NOMO-1 treated with DMSO at 0.1 percent for 48 hours (cell line): ENCODE results near the gene HELLS.
"Not testable (repeated sequence)": the region's sequence is repeated elsewhere in the genome, so short reads cannot be mapped to it uniquely, and the experiment has no call there.

Source experiments
- DNase-seq: peaks from one replicate; lab custom pipeline; 2025; ENCODE audit not compliant: unreplicated experiment; lab: John Stamatoyannopoulos, UW

Gene HELLS

DNA sequence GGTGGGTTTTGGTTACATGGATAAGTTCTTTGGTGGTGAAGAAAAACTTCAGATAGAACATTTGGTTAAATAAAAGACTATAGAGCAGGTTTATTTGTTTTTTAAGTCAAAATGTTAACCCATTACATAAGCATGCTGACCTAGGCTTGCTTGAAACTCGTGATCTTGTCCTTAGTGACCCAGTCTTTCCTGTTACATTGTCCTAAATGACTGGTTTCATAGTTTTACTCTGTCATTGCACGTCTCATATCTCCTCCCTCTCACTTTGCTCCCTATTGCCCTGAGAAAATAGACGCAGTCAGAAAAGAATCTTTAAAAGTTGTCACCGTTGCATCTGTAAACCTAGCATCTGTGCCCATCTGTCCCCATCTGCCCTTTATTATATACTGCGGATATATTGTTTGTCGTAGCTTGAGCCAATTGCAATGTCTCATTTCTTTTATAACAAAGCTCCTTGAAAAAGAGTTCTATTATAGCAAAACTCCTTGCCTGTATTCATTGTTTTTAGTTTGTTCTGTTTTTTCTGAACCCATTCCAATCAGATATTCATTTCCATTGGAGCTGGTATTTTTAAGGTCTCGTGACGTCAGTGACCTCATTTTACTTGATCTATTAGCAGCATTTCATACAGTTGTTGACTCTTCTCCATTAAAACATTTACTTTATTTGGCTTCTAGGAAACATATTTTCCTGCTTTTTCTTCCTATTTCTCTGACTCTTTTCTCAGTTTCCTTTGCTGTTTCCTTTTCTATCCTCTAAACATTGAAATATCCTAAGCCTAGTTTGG lies 57.3 kb downstream of the HELLS start:
- no peak for DNase-seq

DNA sequence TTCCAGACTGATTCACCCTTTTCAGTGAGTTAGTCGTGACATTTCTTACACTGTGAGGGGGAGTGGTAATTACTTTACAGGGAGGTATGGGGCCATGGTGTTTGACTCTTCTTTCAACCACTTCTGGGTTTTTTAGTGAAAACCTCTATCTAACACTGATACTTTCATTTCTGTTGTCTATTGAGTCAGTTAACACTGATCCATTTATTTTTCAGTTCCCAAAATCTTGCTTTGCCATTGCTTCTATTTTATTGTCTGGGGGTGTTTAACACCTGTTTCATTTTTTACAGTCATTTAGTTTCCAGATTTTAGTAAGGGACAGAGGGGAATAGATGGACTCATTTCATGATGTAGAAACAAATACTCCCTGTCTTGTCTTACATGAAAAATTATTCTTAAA lies 61.5 kb downstream of the HELLS start:
- DNase-seq = no peak

DNA sequence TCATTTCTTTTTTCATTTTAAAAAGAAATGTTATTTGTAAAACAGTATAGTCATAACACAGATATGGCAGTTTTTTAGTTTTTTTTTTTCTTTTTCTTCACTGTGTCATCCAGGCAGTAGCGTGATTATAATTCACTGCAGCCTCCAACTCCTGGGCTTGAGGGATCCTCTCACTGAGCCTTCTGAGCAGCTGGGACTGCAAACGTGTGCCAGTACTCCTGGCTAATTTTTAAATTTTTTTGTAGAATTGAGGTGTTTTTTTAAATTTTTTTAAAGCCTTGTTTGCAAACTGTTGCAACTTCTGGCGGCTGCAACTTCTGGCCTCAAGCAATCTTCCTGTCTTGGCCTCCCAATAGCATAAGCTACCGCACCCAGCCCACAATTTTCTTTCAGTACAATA lies 63.0 kb downstream of the HELLS start:
- no peak for DNase-seq

DNA sequence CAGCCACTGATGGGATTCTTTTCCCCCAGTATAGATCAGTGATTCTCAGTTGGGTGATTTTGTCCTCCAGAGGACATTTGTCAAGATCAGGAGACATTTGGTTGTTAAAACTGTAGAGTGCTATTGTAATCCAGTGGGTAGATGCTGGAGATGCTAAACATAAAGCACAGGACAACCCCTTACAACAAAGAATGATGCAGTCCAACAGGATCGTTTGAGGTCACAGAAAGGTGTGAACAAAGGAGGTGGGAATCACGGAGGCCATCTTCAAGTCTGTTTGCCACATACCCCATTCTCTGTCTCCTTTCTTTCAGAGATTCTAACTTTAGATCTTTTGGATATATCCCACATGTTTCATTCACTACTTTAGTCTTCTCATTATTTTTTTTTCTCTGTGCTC lies 69.0 kb downstream of the HELLS start:
- no peak for DNase-seq

DNA sequence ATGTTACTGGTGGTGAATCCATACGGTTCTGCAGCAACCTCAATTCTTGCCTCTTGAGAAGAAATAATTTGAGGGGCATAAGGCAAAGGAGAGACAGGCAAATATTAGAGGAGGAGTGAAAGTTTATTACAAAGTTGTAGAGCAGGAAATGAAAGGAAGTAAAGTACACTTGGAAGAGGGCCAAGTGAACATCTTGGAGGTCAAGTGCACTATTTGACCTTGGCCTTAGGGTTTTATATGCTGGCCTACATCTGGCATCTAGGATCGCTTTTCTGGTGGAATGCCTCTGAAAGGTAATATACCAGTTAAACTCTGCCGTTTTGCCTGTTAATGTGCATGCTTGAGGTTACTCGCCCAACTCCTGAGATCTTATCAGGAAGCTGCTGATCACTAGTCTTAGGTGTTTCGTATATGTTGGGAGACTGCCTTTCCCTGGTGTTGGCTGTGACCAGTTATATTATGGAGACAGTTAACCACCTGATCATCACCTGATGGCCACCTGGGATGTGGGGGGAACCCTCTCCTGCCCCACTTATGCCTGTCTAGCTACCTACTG lies 71.9 kb downstream of the HELLS start:
- no peak for DNase-seq

DNA sequence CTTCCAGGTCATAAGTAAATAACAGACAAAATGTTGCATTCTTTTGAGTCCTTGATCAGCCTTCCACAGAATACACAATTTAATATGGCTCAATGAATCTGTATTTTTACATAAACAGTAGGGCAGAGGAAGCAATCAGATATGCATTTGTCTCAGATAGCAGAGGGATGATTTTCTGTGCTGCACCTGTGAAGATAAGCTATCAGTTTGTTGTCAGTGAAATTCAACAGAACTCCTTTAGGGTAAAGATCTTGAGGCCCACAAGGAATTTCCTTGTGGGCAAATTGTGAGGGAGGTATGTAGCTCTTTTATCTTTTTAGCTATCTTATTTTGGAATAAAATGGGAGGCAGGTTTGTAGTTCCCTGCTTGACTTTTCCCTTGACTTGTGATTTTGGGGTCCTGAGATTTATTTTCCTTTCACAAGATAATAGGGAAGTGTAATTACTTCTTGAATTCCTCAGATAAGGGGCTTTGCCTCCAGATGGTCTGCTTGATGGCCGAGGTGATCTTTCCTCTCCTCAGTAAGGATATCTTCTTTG lies 77.1 kb downstream of the HELLS start:
- no peak for DNase-seq

DNA sequence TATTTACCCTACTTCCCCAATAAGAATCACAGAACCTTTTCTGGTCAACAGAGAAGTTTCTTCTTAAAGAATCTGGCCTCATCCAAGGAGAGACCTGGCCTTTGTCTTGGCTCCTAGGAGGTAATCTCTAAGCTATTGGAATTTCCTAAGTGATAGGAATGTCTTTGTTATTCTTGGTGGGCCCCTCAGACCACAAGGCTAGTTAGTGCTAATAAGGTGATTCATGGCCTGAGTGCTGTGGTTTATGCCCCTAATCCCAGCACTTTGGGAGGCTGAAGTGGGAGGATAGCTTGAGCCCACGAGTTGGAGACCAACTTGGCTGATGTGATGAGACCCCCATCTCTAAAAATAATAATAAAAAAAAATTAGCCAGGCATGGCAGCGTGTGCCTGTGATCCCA lies 78.0 kb downstream of the HELLS start:
- no peak for DNase-seq

DNA sequence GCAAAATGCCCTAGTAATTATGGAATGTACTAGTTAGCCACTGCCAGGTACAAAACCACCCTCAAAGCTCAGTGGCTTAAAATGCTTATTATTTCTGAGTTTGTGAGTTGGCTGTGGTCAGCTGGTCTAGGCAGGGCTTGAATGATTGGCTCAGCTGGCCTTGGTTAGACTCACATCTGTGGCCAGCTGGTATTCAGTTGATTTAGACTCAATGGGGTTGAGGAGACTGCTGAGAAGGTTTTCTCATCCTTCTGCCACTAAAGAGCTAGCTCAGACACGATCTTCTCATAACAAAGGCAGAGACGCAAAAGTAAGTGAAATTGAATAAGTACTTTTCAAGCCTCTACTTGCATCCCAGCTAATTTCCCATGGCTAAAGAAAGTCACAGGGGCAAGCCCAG lies 80.9 kb downstream of the HELLS start:
- DNase-seq = no peak

DNA sequence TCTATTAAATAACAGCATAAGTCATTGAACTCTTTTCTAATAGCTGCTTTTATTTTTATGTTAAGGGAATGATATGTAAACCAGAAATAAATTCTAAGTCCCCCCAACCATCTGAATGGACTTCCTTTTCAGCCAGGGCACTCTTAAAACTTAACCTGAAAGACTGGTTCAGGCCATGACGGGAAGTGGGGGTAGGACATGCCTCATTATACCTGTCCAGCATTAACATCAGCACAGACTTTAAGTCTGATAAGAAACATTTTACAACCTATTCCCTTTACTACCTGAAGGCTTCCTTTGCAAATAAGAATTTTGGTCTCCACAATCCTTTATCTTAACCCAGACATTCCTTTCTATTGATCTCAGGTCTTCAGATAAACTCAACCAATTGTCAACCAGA lies 81.9 kb downstream of the HELLS start:
- DNase-seq = no peak

DNA sequence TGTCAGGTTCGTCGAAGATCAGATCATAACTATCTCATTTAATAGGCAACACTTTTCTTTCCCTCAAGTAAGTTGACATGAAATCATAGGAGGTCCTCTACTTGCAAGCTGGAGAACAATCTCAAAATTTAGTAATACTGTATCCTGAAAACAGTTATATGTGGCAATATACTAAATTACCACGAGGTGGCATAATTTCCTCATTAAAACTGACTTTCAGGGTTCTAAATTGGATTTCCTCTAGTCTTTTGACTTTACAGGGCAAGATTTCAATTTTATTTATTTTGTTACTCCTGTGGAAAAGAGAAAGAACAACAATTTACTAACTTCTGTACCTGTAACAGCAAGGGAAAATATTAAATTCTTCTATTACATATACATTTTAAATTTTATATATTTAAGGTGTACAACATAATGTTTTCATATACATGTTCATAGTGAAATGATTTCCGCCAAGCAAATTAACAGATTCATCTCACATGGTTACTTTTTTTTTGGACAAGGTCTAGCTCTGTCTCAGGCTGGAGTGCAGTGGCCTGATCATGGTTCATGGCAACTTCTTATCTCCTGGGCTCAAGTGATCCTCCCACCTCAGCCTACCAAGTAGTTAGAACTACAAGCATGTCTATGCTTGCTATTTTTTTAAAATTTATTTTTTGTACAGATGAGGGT lies 84.6 kb downstream of the HELLS start:
- DNase-seq = peak; percentile 23

DNA sequence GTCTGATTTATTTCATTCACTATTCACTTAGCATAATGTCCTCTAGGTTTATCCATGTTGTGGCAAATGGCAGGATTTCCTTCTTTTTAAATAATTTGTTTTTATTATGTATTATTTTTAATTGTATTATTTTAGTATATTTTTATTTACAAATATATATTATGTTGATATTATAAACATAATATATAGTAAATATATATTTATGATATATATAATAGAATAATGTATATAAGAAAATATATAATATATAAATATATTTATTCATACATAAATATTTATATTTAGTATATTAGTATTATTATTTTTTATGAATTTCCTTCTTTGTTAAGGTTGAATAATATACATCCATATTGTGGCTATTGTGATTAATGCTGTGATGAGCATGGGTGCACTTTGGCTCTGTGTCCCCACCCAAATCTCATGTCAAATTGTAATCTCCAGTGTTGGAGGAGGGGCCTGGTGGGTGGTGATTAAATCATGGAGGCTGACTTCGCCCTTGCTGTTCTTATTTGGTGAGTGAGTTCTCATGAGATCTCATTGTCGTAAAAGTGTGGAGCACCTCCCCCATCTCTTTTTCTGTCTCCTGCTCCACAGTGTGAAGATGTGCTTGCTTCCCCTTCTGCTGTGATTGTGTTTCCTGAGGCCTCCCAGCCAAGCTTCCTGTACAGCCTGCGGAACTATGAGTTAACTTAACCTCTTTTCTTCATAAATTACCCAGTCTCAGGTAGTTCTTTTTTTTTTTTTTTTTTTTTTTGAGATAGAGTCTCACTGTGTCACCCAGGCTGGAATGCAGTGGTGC lies 85.7 kb downstream of the HELLS start:
- DNase-seq = peak; percentile 60

DNA sequence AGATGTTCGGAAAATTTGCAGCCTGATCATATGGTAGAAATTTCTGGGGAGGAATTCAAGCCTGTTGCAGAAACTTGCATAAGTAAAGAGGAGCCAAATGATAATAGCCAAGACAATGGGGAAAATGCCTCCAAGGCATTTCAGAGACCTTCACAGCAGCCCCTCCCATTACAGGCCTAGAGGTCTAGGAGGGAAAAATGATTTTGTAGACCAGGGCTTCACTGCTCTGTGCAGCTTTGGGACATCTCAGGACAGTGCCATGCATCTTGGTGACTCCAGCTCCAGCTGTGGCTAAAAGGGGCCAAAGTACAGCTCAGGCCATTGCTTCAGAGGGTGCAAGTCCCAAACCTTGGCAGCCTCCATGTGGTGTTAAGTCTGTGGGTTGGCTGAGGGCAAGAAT lies 87.4 kb downstream of the HELLS start:
- DNase-seq = no peak

DNA sequence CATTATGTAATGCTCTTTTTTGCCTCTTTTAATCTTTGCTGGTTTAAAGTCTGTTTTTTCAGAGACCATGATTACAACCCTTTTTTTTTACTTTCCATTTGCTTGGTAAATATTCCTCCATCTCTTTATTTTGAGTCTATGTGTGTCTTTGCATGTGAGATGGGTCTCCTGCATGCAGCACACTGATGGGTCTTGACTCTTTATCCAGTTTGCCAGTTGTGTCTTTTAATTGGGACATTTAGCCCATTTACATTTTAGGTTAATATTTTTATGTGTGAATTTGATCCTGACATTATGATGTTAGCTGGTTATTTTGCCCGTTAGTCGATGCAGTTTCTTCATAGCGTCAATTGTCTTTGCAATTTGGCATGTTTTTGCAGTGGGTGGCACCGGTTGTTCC lies 92.5 kb downstream of the HELLS start:
- DNase-seq = not testable (repeated sequence)

DNA sequence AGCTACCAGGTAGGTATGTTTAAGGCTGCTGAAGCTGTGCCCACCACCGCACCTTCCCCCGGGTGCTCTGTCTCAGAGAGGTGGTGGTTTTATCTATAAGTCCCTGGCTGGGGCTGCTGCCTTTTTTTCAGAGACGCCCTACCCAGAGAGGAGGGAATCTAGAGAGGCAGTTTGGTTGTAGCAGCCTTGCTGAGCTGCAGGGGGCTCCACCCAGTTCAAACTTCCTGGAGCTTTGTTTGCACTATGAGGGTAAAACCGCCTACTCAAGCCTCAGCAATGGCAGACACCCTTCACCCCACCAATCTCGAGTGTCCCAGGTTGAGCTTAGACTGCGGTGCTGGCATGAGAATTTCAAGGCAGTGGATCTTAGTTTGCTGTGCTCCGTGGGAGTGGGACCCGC lies 94.3 kb downstream of the HELLS start:
- DNase-seq = no peak

DNA sequence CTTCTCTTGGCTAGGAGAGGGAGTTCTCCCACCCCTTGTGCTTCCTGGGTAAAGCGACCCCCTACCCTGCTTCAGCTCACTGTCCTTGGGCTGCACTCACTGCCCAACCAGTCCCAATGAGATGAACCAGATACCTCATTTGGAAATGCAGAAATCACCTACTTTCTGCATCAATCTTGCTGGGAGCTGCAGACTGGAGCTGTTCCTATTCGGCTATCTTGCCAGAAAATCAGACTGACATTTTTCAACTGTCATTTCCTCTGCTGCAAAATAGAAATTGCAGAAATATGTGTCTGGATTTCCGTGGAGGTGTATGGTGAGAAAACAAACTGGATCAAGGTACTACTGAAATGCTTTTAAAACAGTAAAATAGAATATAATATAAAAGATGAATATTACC lies 95.0 kb downstream of the HELLS start:
- no peak for DNase-seq

DNA sequence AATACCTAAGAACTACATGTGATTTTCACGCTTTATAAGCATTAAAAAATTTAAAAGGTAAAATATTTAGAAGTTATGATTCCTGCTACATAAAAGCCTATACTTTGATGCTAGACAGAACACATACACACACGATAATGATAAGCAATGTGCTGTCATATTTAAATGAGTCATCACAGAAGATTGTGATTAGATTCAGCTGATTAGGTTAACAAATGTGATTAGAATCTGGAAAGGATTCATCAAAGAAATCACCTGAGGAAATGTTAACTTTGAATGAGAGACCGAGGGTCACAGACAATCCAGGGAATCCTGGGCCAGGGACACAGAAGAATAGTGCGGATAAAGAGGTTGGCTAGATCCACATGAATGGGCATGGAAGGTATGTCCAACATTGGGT lies 95.9 kb downstream of the HELLS start:
- DNase-seq = no peak

DNA sequence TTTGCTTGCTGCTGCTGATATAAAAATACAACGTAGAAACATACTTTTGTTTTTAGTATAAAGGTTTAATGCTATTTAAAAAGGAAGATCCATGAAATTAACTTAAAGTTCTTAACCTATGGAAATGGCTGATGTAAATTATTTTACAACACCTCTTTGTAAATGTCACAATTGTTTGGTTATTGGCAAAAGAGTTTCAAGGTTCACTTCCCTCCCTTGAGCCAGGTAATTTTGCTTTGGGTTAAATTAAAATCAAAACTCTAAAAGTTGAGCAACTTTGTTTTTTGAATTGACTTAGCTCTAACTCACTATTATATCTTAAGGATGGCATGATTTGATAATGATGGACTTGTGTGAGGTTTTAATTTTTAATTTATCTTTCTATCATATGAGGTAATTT lies 98.8 kb downstream of the HELLS start:
- no peak for DNase-seq

DNA sequence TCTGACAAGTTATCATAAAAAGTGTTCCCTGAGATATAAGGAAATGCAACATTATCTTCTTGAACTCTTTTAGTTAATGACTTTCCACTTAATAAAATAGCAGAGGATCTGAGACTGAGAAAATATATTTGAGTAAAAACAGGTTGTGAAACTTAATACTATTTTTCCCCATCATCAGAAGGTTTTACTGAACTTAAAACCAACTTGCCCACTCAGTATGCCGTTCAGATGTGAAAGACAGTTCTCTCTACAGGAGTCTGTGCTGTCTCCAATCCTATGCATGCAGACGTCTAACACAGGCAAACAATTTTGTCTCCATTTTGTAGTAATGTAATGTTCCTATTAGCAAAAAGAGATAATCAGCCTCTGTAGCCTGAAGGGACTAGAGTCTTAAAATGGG lies 99.7 kb downstream of the HELLS start:
- DNase-seq = no peak
